Measurements from ENCODE around the gene C2orf81.
"Not testable (repeated sequence)": the region's sequence is repeated elsewhere in the genome, so short reads cannot be mapped to it uniquely, and the experiment has no call there.

The C2orf81 gene
- total RNA-seq = 0.04 to 0.24 reads per million in 2 experiments

DNA sequence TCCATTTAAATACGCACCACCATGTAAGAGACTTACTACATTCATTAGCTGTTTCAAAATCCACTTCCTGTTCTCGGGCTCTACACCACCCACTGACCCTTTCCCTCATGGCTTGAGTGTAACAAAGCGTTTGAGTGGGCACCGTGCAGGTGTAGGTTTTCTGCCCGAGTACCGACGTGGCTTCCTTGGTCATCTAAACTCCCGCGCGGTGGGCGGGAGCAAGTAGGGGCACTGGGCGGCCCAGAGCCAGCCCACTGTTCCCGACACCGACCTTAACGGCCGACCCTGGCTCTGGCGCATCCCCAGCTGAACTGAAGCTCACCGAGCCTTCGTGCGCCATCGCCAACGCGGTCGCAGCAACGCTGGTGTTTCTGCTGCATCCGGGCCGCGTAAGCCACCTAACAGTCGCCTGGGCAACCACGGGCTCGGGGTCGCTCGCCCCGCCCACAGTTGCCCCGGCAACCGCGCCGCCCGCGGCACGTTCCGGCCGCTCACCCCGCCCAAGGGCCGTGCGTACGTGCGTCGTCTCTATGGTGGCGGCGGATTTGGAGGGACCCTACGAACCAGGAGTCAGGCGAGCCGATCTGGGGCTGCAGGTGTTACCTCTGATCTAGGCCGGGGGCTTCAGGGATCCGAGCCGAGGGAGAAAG lies at the start of gene C2orf81, which contains the start of gene WDR54:
Gene C2orf81 (minus strand): TSS at position 399 of the 650 bp plus-strand sequence. CDS start 59 bp downstream, at position 340.
Gene WDR54 (plus strand): TSS at position 510 of the 650 bp plus-strand sequence. CDS start 424 bp downstream, outside the sequence.
- DNase-seq (ENCODE audit: low read depth) = peak; percentile 85

GRCh38 chr2:74470742-74471141 lies 49.3 kb upstream of the C2orf81 start:
- DNase-seq (ENCODE audit: low read depth) = not testable (repeated sequence)

DNA sequence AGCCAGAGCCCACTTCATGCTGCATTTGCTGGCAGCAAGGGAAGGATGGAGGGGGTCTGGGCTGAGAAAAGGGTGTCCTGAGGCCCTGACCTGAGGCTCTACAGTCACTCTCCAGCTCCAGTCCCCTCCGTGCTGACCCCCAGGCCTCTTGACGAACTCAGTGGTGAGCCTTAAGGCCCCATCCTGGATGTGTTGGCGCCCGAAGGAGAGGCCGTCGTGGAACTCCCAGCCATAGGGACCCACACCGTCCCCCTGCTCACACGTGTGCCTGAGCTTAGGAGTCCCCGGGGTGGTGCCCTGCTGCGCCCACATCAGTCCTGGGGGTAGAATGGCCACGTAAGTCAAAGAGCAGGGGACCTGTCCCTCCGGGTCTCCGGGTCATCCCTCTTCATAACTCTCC lies 43.0 kb upstream of the C2orf81 start:
- DNase-seq (ENCODE audit: low read depth) = no peak

GRCh38 chr2:74462786-74463105 lies 41.3 kb upstream of the C2orf81 start:
- no peak for DNase-seq (ENCODE audit: low read depth)

- no peak for DNase-seq (ENCODE audit: low read depth)
Measured at GRCh38 chr2:74462054-74462785, 40.8 kb upstream of the C2orf81 start.

- no peak for DNase-seq (ENCODE audit: low read depth)
Measured at GRCh38 chr2:74461187-74462053, 40.0 kb upstream of the C2orf81 start.

- not testable (repeated sequence) for DNase-seq (ENCODE audit: low read depth)
Measured at GRCh38 chr2:74460187-74460586, 38.8 kb upstream of the C2orf81 start.

DNA sequence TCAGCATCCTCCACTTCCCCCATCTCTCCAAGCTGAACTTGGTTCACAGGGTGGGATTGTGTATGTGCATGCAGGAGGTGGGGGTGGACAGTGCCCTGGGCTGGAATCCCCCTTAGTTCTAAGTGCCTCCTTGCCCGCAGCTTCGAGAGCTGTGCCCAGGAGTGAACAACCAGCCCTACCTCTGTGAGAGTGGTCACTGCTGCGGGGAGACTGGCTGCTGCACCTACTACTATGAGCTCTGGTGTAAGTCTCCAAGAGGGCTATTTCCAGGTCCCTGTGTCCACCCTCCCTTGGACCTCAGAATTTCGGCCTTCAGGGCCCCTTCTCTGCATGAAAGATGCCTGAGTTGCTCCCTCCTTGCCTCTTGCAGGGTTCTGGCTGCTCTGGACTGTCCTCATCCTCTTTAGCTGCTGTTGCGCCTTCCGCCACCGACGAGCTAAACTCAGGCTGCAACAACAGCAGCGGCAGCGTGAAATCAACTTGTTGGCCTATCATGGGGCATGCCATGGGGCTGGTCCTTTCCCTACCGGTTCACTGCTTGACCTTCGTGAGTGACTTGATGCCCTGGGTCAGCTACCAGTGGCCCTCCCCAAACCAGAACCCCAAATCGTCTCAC lies 38.2 kb upstream of the C2orf81 start:
- not testable (repeated sequence) for DNase-seq (ENCODE audit: low read depth)

GRCh38 chr2:74458938-74459363 lies 37.5 kb upstream of the C2orf81 start:
- DNase-seq (ENCODE audit: low read depth) = no peak

DNA sequence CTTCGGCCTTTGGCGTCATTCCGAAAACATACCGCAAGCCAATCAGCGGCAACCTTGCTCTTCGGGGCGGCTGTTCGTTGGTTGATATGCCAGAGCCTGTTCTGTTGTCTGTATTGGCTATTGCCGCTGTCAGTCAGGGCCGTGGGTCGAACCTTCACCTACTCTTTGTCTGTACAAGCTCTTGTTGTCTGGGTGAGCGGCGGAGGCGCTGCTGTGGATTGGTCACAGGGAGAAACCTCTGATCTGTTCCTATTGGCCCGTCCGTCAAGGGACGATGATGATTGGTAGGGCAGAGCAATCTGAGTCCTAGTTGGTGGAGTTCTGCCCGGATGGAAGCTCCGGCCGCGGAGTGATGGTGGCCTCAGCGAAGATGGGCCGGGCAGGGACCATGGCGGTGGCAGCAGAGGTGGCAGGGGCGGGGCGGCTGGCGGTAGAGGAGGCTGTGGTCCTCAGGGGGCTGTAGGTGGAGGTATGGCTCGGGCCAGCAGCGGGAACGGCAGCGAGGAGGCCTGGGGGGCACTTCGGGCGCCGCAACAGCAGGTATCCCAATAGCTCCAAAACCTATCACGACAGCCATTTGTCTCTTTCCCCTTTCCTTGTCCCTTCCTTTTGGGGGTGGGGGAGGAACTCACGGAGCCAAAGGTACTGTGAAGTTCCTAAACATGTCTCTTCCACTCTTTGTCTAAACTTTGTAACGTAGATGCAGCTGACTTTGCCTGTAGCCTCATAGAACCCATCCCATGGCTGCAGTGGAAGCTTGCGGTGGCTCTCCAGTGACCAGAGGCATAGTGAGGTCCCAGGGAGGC lies 36.9 kb upstream of the C2orf81 start, which contains the start of gene WBP1:
Gene WBP1 (plus strand): TSS at position 307 of the 806 bp plus-strand sequence. CDS start 165 bp downstream, at position 472.
- DNase-seq (ENCODE audit: low read depth) = peak; percentile 99

- DNase-seq (ENCODE audit: low read depth) = peak; percentile 66
Measured at GRCh38 chr2:74457549-74458131, 36.2 kb upstream of the C2orf81 start.

DNA sequence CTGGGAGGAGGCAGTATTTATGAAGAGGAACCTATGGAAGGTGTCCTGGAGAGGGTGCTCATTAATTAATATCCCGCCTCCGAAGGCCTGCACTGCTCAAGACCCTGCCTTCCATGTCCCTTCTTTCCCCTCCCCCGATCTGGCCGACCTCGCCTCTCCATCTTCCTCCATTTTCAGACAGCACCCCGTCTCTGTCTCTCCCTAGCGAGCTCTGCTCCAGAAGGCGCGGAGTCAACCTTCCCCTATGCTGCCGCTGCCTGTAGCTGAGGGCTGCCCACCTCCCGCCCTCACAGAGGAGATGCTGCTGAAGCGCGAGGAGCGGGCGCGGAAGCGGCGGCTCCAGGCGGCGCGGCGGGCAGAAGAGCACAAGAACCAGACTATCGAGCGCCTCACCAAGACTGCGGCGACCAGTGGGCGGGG lies 35.7 kb upstream of the C2orf81 start:
- DNase-seq (ENCODE audit: low read depth) = no peak

GRCh38 chr2:74454654-74455511 lies 33.5 kb upstream of the C2orf81 start, which contains the start of gene INO80B:
Gene INO80B (plus strand): TSS chr2:74455087. CDS start chr2:74455117, 30 bp downstream.
- DNase-seq (ENCODE audit: low read depth) = peak; percentile 94

GRCh38 chr2:74450570-74451190 lies 29.3 kb upstream of the C2orf81 start:
- DNase-seq (ENCODE audit: low read depth) = no peak

- DNase-seq (ENCODE audit: low read depth) = no peak
Measured at GRCh38 chr2:74448771-74449170, 27.4 kb upstream of the C2orf81 start.

DNA sequence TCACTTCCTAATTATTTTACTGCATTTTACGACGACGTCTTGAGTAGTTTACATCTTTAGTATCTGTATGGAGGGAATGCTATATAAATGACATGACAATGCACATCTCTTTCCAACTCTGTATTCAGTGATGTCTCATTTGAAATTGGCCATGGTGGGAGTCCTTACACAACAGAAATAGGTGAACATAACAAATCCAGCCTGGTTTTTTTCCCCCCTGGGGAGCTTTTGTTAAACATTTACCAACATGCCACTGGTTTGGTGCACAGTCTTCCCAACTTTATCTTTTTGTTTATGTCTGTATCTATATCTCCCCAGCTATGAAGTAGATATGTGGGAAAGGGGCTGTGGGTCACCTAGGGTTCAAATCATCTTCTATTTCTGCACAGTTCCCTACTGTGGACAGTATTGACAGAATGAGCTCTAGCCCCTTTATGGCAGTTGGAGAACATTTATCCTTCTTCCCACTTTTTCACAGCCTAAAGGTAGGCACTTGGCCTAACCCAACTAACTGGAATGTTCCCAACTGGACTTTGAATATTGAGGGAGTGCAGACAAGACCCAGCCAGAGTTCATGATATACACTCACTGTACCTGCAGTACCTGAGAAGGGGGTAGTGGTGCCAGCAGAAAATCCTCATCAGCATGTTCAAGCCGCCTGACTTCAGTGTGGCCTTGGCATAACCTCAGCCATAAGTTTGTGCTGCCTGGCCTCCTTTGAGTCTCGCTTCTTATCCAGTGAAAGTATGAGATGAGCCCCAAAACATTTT lies 26.0 kb upstream of the C2orf81 start:
- no peak for DNase-seq (ENCODE audit: low read depth)

- DNase-seq (ENCODE audit: low read depth) = no peak
Measured at GRCh38 chr2:74444498-74445318, 23.3 kb upstream of the C2orf81 start.

All from T follicular helper cell (primary cell).